Measurements from ENCODE around the gene SPPL2B. TPM values are rescaled to one million over a fixed set of nuclear protein-coding genes. Genes with fewer than 3 reads are reported as not detected.

SPPL2B gene
- total and polyA plus RNA-seq, 10 donors: 40.5 to 111 (median 78.1) TPM

- Histone ChIP-seq H3K27me3 (replicated peaks in 1 of 7) (no peaks in the 10 kb centered on the region), H3K36me3 (peaks cover 0 to 63% (median 31%) of the 10 kb centered on the region in 6 donors), H3K27ac (no peak overlapping the region), H3K4me3 (no peak overlapping the region), H3K4me1 (no peaks in the 10 kb centered on the region), H3K9me3 (no peaks in the 10 kb centered on the region)
- intact Hi-C loops (cut with DNase I; ENCODE audit: low total_unique reads): no loop called here
- TF ChIP-seq POLR2A (IDR thresholded peaks at IDR 0.05) (no peak), POLR2AphosphoS5 (IDR thresholded peaks at IDR 0.05) (no peak)
- TF ChIP-seq, protein P1, sequence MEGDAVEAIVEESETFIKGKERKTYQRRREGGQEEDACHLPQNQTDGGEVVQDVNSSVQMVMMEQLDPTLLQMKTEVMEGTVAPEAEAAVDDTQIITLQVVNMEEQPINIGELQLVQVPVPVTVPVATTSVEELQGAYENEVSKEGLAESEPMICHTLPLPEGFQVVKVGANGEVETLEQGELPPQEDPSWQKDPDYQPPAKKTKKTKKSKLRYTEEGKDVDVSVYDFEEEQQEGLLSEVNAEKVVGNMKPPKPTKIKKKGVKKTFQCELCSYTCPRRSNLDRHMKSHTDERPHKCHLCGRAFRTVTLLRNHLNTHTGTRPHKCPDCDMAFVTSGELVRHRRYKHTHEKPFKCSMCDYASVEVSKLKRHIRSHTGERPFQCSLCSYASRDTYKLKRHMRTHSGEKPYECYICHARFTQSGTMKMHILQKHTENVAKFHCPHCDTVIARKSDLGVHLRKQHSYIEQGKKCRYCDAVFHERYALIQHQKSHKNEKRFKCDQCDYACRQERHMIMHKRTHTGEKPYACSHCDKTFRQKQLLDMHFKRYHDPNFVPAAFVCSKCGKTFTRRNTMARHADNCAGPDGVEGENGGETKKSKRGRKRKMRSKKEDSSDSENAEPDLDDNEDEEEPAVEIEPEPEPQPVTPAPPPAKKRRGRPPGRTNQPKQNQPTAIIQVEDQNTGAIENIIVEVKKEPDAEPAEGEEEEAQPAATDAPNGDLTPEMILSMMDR (IDR thresholded peaks at IDR 0.05 in 8 of 11, conservative IDR thresholded peaks at IDR 0.05 in 3 of 11): no peak
- 92 to 98% (median 94%) methylated on average over 10 to 24 of the region's 24 CpGs for WGBS, 5 donors
- DNase-seq: no peak
Measured at GRCh38 chr19:2352121-2352520, 23.6 kb downstream of the SPPL2B start.

GRCh38 chr19:2353159-2353886 lies 24.8 kb downstream of the SPPL2B start:
- no peak overlapping the region for H3K4me3 ChIP-seq
- 91 to 100% (median 94%) methylated on average over 1 to 45 of the region's 45 CpGs for WGBS, 5 donors

GRCh38 chr19:2353887-2354592 lies 25.6 kb downstream of the SPPL2B start:
- intact Hi-C loops (cut with DNase I; ENCODE audit: low total_unique reads): no loop called here
- H3K9me3 ChIP-seq: no peaks in the 10 kb centered on the region
- H3K36me3 ChIP-seq: peaks cover 0 to 55% (median 31%) of the 10 kb centered on the region in 6 donors
- DNase-seq: no peak
- H3K27me3 ChIP-seq (replicated peaks in 1 of 7): no peaks in the 10 kb centered on the region
- WGBS, 5 donors: 90 to 94% (median 93%) methylated on average over 18 to 34 of the region's 34 CpGs
- TF ChIP-seq POLR2AphosphoS5 (IDR thresholded peaks at IDR 0.05) (no peak), POLR2A (IDR thresholded peaks at IDR 0.05) (no peak)
- TF ChIP-seq, protein P1 (IDR thresholded peaks at IDR 0.05 in 8 of 11, conservative IDR thresholded peaks at IDR 0.05 in 3 of 11): no peak
- H3K4me1 ChIP-seq: no peaks in the 10 kb centered on the region
- no peak overlapping the region for H3K4me3 ChIP-seq
- H3K27ac ChIP-seq: no peak overlapping the region

More at GRCh38 chr19:2353159-2353886, 24.8 kb downstream of the SPPL2B start:
- intact Hi-C loops (cut with DNase I; ENCODE audit: low total_unique reads): no loop called here
- Histone ChIP-seq H3K36me3 (peaks cover 0 to 62% (median 31%) of the 10 kb centered on the region in 6 donors), H3K9me3 (no peaks in the 10 kb centered on the region), H3K27ac (no peak overlapping the region), H3K27me3 (replicated peaks in 1 of 7) (no peaks in the 10 kb centered on the region), H3K4me1 (no peaks in the 10 kb centered on the region)
- TF ChIP-seq POLR2AphosphoS5 (IDR thresholded peaks at IDR 0.05): peak in 1 of 3 donors; percentile 1
- TF ChIP-seq, protein P1 (IDR thresholded peaks at IDR 0.05 in 8 of 11, conservative IDR thresholded peaks at IDR 0.05 in 3 of 11): no peak
- no peak for DNase-seq

GRCh38 chr19:2354670-2355069 lies 26.2 kb downstream of the SPPL2B start:
- peaks cover 0 to under 1% (median 0%) of the 10 kb centered on the region in 7 donors for H3K27me3 ChIP-seq (replicated peaks in 1 of 7)
- intact Hi-C loops (cut with DNase I; ENCODE audit: low total_unique reads): no loop called here
- H3K4me3 ChIP-seq: no peak overlapping the region
- 83 to 95% (median 90%) methylated on average over 16 to 17 of the region's 17 CpGs for WGBS, 5 donors
- TF ChIP-seq, protein P1 (IDR thresholded peaks at IDR 0.05 in 8 of 11, conservative IDR thresholded peaks at IDR 0.05 in 3 of 11): no peak
- no peak for TF ChIP-seq POLR2AphosphoS5 (IDR thresholded peaks at IDR 0.05)
- no peak for TF ChIP-seq POLR2A (IDR thresholded peaks at IDR 0.05)
- DNase-seq: no peak
- H3K4me1 ChIP-seq: no peaks in the 10 kb centered on the region
- no peaks in the 10 kb centered on the region for H3K9me3 ChIP-seq
- H3K36me3 ChIP-seq: peaks cover 0 to 55% (median 31%) of the 10 kb centered on the region in 6 donors
- no peak overlapping the region for H3K27ac ChIP-seq
